Glutamatergic neuron (in vitro differentiated cells): Measurements from ENCODE around the gene RCAN3. TPM values are rescaled to one million over a fixed set of nuclear protein-coding genes. Genes with fewer than 3 reads are reported as not detected.

ENCODE experiments used
- DNase-seq: peaks from one replicate; pipeline ENCODE4 v3.0.0; 2022
- H3K27ac Mint-ChIP-seq: one replicate; pipeline ENCODE4 v1.8.0; 2020; ENCODE audit warnings: mild to moderate bottlenecking, mixed read lengths, inconsistent platforms; ENCODE audit not compliant: unreplicated experiment
- H3K27me3 Mint-ChIP-seq: one replicate; pipeline ENCODE4 v1.8.0; 2020; ENCODE audit warnings: mild to moderate bottlenecking, moderate library complexity, mixed read lengths, inconsistent platforms; ENCODE audit not compliant: unreplicated experiment
- H3K36me3 Mint-ChIP-seq: one replicate; pipeline ENCODE4 v1.8.0; 2020; ENCODE audit warnings: mild to moderate bottlenecking, mixed read lengths, inconsistent platforms; ENCODE audit not compliant: unreplicated experiment
- H3K4me1 Mint-ChIP-seq: one replicate; pipeline ENCODE4 v1.8.0; 2020; ENCODE audit warnings: mild to moderate bottlenecking, low read depth, mixed read lengths, inconsistent platforms; ENCODE audit not compliant: unreplicated experiment
- H3K4me3 Mint-ChIP-seq: one replicate; pipeline ENCODE4 v1.8.0; 2020; ENCODE audit warnings: mild to moderate bottlenecking, mixed read lengths, inconsistent platforms; ENCODE audit not compliant: unreplicated experiment
- H3K9me3 Mint-ChIP-seq: one replicate; pipeline ENCODE4 v1.8.0; 2020; ENCODE audit warnings: mild to moderate bottlenecking, moderate library complexity, mixed read lengths, inconsistent platforms; ENCODE audit not compliant: unreplicated experiment
- CTCF ChIP-seq: fragments of 200-600 bp; sonication (generic); IDR thresholded peaks from one replicate; pipeline ENCODE4 v1.5.0; 2021; ENCODE audit not compliant: partially characterized antibody, unreplicated experiment
- total RNA-seq: library from RNA; stranded (reverse); fragmentation: NEBNext Ultra II Directional; extraction: Animal tissue kit (Norgen Biotek cat#: 25700); gene quantifications from one replicate; pipeline ENCODE4 v1.2.1, GENCODE V29; 2021; ENCODE audit not compliant: unreplicated experiment

The RCAN3 gene
- total RNA-seq, 1 donor from 2014 or later: 21.8 TPM

- H3K27ac Mint-ChIP-seq: no peak overlapping the region
- H3K4me1 Mint-ChIP-seq: peaks cover 4% of the 10 kb centered on the region
- H3K36me3 Mint-ChIP-seq: no peaks in the 10 kb centered on the region
- no peak overlapping the region for H3K4me3 Mint-ChIP-seq
- peaks cover 9% of the 10 kb centered on the region for H3K27me3 Mint-ChIP-seq
- peaks cover 5% of the 10 kb centered on the region for H3K9me3 Mint-ChIP-seq
- TF ChIP-seq CTCF: no peak
- no peak for DNase-seq
Measured at GRCh38 chr1:24500448-24501048, 2.1 kb upstream of the RCAN3 start.

GRCh38 chr1:24501371-24502064 lies 1.1 kb upstream of the RCAN3 start:
- peaks cover 7% of the 10 kb centered on the region for H3K4me1 Mint-ChIP-seq
- peaks cover 5% of the 10 kb centered on the region for H3K9me3 Mint-ChIP-seq
- TF ChIP-seq CTCF: no peak
- DNase-seq: no peak
- H3K4me3 Mint-ChIP-seq: peak overlapping the region; percentile 80
- no peaks in the 10 kb centered on the region for H3K36me3 Mint-ChIP-seq
- peak overlapping the region; percentile 63 for H3K27ac Mint-ChIP-seq
- H3K27me3 Mint-ChIP-seq: peaks cover 6% of the 10 kb centered on the region

DNA sequence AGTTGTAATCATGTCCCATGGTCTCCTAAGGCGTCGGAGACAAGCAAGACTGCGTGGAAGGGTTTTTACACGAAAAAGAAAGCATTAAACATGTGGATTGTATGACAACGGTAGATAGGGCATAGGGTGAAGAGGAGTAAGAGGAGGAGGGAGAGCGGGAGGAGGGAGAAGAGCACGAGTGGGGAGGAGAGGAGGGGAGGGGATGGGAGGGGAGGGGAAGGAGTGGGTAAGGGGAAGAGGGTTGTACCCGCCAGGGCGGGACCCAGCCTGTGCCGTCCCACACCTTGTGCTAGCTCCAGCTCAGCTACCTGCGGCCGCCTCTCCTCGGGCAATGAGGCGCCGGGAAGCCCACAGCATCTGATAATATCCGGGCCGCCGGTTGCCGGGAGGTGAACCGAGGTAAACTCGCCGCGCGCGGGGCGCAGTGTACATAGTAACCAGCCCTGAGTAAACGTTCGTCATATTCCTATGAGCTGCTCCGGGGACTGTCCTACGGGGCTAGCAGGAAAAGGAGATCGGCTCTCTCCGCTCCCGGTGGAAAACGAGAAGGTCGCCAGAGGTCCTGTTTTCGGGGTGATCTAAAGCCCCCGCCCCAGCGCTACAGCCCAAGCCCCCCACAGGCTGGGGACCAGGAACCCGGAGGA lies 449 bp upstream of the RCAN3 start:
- peaks cover 10% of the 10 kb centered on the region for H3K4me1 Mint-ChIP-seq
- no peaks in the 10 kb centered on the region for H3K36me3 Mint-ChIP-seq
- peak overlapping the region; percentile 39 for H3K27ac Mint-ChIP-seq
- DNase-seq: peak; percentile 48
- peak overlapping the region; percentile 83 for H3K4me3 Mint-ChIP-seq
- peaks cover 5% of the 10 kb centered on the region for H3K9me3 Mint-ChIP-seq
- no peak for TF ChIP-seq CTCF
- peaks cover 6% of the 10 kb centered on the region for H3K27me3 Mint-ChIP-seq

GRCh38 chr1:24503059-24503751 lies 569 bp downstream of the RCAN3 start:
- H3K4me1 Mint-ChIP-seq: peaks cover 11% of the 10 kb centered on the region
- TF ChIP-seq CTCF: no peak
- peak overlapping the region; percentile 69 for H3K27ac Mint-ChIP-seq
- no peaks in the 10 kb centered on the region for H3K36me3 Mint-ChIP-seq
- H3K4me3 Mint-ChIP-seq: peak overlapping the region; percentile 97
- peak; percentile 16 for DNase-seq
- peaks cover 5% of the 10 kb centered on the region for H3K9me3 Mint-ChIP-seq
- peaks cover 6% of the 10 kb centered on the region for H3K27me3 Mint-ChIP-seq
